HepG2 (cell line): Measurements from ENCODE around the gene LHFPL6. TPM values are rescaled to one million over a fixed set of nuclear protein-coding genes. Genes with fewer than 3 reads are reported as not detected.

ENCODE experiments used
- ATAC-seq: fragments of 200-7000 bp; cut with Tn5 transposase; 3 replicates; pipeline ENCODE4 v1.9.1; 2020; ENCODE audit warnings: mild to moderate bottlenecking, moderate library complexity
- BruUV-seq: library from RNA; stranded (reverse); fragments of 400-500 nt; replicated peaks from 2 replicates; lab custom pipeline; 2021; lab: Mats Ljungman, UMichigan
- CTCF ChIA-PET: fragments of 300-600 bp; formaldehyde crosslinking; extraction: SDS; loops from one replicate; lab custom pipeline; 2021; ENCODE audit warnings: low total read pairs, inconsistent platforms, low intra/inter-chr PET ratio; lab: Yijun Ruan, JAX
- POLR2A ChIA-PET: fragments of 350-600 bp; sonication (Branson Sonifier 250); formaldehyde crosslinking; loops from one replicate; lab custom pipeline; 2020; ENCODE audit warnings: antibody characterized with exemption, inconsistent platforms; lab: Yijun Ruan, JAX
- DNase-seq: peaks from one replicate; pipeline ENCODE4 v3.0.0-alpha.2; 2015; ENCODE audit warnings: low spot score
- FAIRE-seq: peaks from 3 replicates; lab custom pipeline; 2011; peaks lifted over from hg19 to GRCh38; lab: Jason Lieb, UNC
- H2AFZ ChIP-seq: one replicate; pipeline ENCODE4 v1.6.1; 2011; ENCODE audit warnings: low read length, inconsistent platforms
- H3K27ac ChIP-seq: fragments of 300-600 bp; 3 replicates; pipeline ENCODE4 v1.8.0; 2011; ENCODE audit warnings: mixed run types, mild to moderate bottlenecking, mixed read lengths, low read length, inconsistent platforms; ENCODE audit not compliant: insufficient read depth; ENCODE audit errors: extremely low read length
- H3K27me3 ChIP-seq, 2 experiments: fragments of 200-600 bp in 1 of 2; 2 replicates in 1 of 2; 3 replicates in 1 of 2; pipeline versions ENCODE4 v1.6.0 to v1.8.0; 2011; ENCODE audit warnings: low read length in 2 of 2, mild to moderate bottlenecking in 2 of 2, moderate library complexity in 2 of 2, inconsistent platforms in 1 of 2; ENCODE audit not compliant: insufficient read depth in 2 of 2, control insufficient read depth in 1 of 2
- H3K36me3 ChIP-seq, 2 experiments: fragments of 200-600 bp in 1 of 2; replicated peaks in 1 of 2; 2 replicates in 1 of 2; 3 replicates in 1 of 2; pipeline versions ENCODE4 v1.5.1 to v1.8.0; 2011; ENCODE audit warnings: low read length in 2 of 2, inconsistent platforms in 1 of 2; ENCODE audit not compliant: insufficient read depth in 2 of 2, control insufficient read depth in 1 of 2
- H3K4me1 ChIP-seq: 2 replicates; pipeline ENCODE4 v1.5.1; 2012; ENCODE audit warnings: low read length, inconsistent platforms; ENCODE audit not compliant: insufficient read depth
- H3K4me2 ChIP-seq: 2 replicates; pipeline ENCODE4 v1.6.0; 2011; ENCODE audit warnings: low read depth, low read length, inconsistent platforms
- H3K4me3 ChIP-seq, 3 experiments: fragments of 200-600 bp in 1 of 3; sonication (generic), shearing (Covaris generic) in 1 of 3; replicated peaks in 1 of 3; 2 replicates each; pipeline ENCODE4 v1.5.1; 2011 to 2016; ENCODE audit warnings: low read length in 3 of 3, inconsistent platforms in 2 of 3, low read depth in 2 of 3, mild to moderate bottlenecking in 2 of 3, control low read depth in 1 of 3, mixed read lengths in 1 of 3; ENCODE audit not compliant: insufficient read depth in 1 of 3
- H3K79me2 ChIP-seq: one replicate; pipeline ENCODE4 v1.6.1; 2011; ENCODE audit warnings: low read length, inconsistent platforms; ENCODE audit not compliant: insufficient read depth
- H3K9ac ChIP-seq: 2 replicates; pipeline ENCODE4 v1.6.0; 2011; ENCODE audit warnings: mild to moderate bottlenecking, low read depth, low read length, inconsistent platforms; ENCODE audit not compliant: insufficient read depth
- H3K9me3 ChIP-seq: 2 replicates; pipeline ENCODE4 v1.5.1; 2012; ENCODE audit warnings: mild to moderate bottlenecking, low read length
- H4K20me1 ChIP-seq: 2 replicates; pipeline ENCODE4 v1.6.0; 2011; ENCODE audit warnings: inconsistent platforms, mild to moderate bottlenecking, low read length, moderate library complexity; ENCODE audit not compliant: insufficient read depth
- NBN ChIP-seq: fragments of 450-650 bp; conservative IDR thresholded peaks from 2 replicates; pipeline ENCODE4 v1.6.1; 2017
- NCOA2 ChIP-seq: sonication (generic); formaldehyde crosslinking; IDR thresholded peaks from 2 replicates; pipeline ENCODE4 v1.8.0; 2022; ENCODE audit warnings: inconsistent platforms
- NONO ChIP-seq, 2 experiments: fragments of 450-650 bp in 1 of 2; sonication (generic) in 1 of 2; formaldehyde crosslinking in 1 of 2; IDR thresholded peaks in 1 of 2; conservative IDR thresholded peaks in 1 of 2; 2 replicates each; pipeline versions ENCODE4 v1.6.1 to v1.8.0; 2017 to 2022; ENCODE audit warnings: mild to moderate bottlenecking in 1 of 2, missing genetic modification reagents in 1 of 2, moderate library complexity in 1 of 2
- PAF1 ChIP-seq: IDR thresholded peaks from 2 replicates; pipeline ENCODE4 v1.6.1; 2016; ENCODE audit warnings: missing genetic modification reagents, missing compliant biosample characterization
- THAP11 ChIP-seq: IDR thresholded peaks from 2 replicates; pipeline ENCODE4 v1.6.1; 2016; ENCODE audit warnings: missing biosample characterization, missing genetic modification reagents
- TOE1 ChIP-seq: sonication (generic); formaldehyde crosslinking; IDR thresholded peaks from 2 replicates; pipeline ENCODE4 v1.4.0; 2020; ENCODE audit warnings: mild to moderate bottlenecking, missing genetic modification reagents
- ZFP36 ChIP-seq: fragments of 150-350 bp; IDR thresholded peaks from 2 replicates; pipeline ENCODE4 v1.6.1; 2018; ENCODE audit warnings: borderline replicate concordance, low read length, low read depth; ENCODE audit not compliant: partially characterized antibody
- ZNF232 ChIP-seq: sonication (generic); formaldehyde crosslinking; IDR thresholded peaks from 2 replicates; pipeline ENCODE4 v1.4.0; 2020; ENCODE audit warnings: missing genetic modification reagents, borderline replicate concordance
- ZNF34 ChIP-seq: sonication (generic); formaldehyde crosslinking; IDR thresholded peaks from 2 replicates; pipeline ENCODE4 v1.4.0; 2020; ENCODE audit warnings: mild to moderate bottlenecking, missing genetic modification reagents, borderline replicate concordance
- ZNF616 ChIP-seq: sonication (generic); formaldehyde crosslinking; IDR thresholded peaks from 2 replicates; pipeline ENCODE4 v1.5.0; 2020; ENCODE audit warnings: low read depth, mild to moderate bottlenecking, missing genetic modification reagents
- ZNF747 ChIP-seq: sonication (generic); formaldehyde crosslinking; IDR thresholded peaks from 2 replicates; pipeline ENCODE4 v1.8.1; 2023; ENCODE audit warnings: missing genetic modification reagents, mild to moderate bottlenecking, borderline replicate concordance
- WGBS: methylation state at CpG from one replicate; pipeline ENCODE4 v1.1.6; 2017; ENCODE audit warnings: low lambda C conversion rate; 5-methylcytosine and 5-hydroxymethylcytosine counted together
- in situ Hi-C: cut with HindIII; loops from 2 replicates; pipeline ENCODE4 v1.10.0; 2017; ENCODE audit warnings: low pct_unique_long_range_greater_than_20kb; ENCODE audit not compliant: extremely low pct_ligation_motif_present
- intact Hi-C: fragments of 100-400 bp; cut with micrococcal nuclease; formaldehyde crosslinking; loops from one replicate; pipeline ENCODE4 v1.10.0; 2022; ENCODE audit not compliant: unreplicated experiment
- polyA plus RNA-seq, 8 experiments: library from polyadenylated mRNA; depleted of rRNA in 3 of 8; stranded (reverse) in 7 of 8; unstranded in 1 of 8; fragments of >200 nt; fragmentation: Illumina TruSeq in 4 of 8; extraction: Trizol in 4 of 8; gene quantifications; 2 replicates each; pipeline versions ENCODE4 v1.2.1 to v1.2.3, GENCODE V29; 2011 to 2016; ENCODE audit warnings: low read depth in 4 of 8, missing spikeins in 1 of 8, mixed read lengths in 1 of 8; ENCODE audit not compliant: insufficient read depth in 1 of 8
- total RNA-seq, 5 experiments: library from RNA; depleted of rRNA; stranded (reverse); fragments of >200 nt; fragmentation: Illumina TruSeq; extraction: Trizol; gene quantifications; 2 replicates each; pipeline ENCODE4 v1.2.3, GENCODE V29; 2016; ENCODE audit warnings: low read depth in 1 of 5
- TF ChIP-seq, protein P1 (sequence below): sonication (generic); formaldehyde crosslinking; IDR thresholded peaks from 2 replicates; pipeline ENCODE4 v1.9.0; 2021; ENCODE audit warnings: missing genetic modification reagents, borderline replicate concordance

Gene LHFPL6
- total and polyA plus RNA-seq, 2 of the 13 experiments (the other 11 are each of a cell fraction or from before 2014, with no cell fraction given): not detected

DNA sequence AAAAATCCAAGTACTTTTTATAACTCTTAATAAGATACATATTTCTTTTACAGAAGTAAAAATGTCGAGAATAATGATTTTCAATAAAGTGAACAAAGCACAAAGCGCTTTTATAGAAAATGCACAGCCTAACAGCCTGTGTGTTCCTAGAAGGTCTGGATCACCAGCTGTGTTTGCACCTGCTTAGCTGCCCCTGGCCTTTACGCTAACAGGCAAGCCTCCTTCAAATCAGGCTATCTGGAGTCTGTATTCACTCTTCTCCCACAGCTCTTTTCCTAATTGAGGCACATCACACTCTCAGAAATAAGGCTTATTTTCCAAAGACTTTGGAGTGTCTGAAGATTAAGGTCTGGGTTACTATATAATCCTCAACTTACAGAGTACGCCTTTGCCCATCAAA lies 183.1 kb downstream of the LHFPL6 start:
- Histone ChIP-seq H3K4me2 (no peak overlapping the region), H3K9me3 (no peaks in the 10 kb centered on the region), H3K27me3 (no peaks in the 10 kb centered on the region; a peak in 1 of 5 replicates), H4K20me1 (no peaks in the 10 kb centered on the region), H3K4me1 (peaks cover 8% of the 10 kb centered on the region; the same call in 1 of the 2 replicates), H3K9ac (no peak overlapping the region)
- FAIRE-seq: no peak
- no TSS peak for BruUV-seq
- no peak for DNase-seq
- POLR2A ChIA-PET: no interaction called here
- in situ Hi-C loops (no loop called here), intact Hi-C loops (loop anchor here (10.0 kb wide), 1 partner anchor 195 kb away; no protein-coding TSS in a partner anchor)
- TF ChIP-seq ZNF747 (no peak), NBN (no peak), NONO (IDR thresholded peaks at IDR 0.05) (no peak), NONO (CRISPR knock-in tag; conservative IDR thresholded peaks at IDR 0.05) (no peak), TOE1 (no peak), ZFP36 (no peak), NCOA2 (CRISPR knock-in tag) (no peak), ZNF616 (no peak), PAF1 (CRISPR knock-in tag) (no peak), ZNF34 (CRISPR knock-in tag) (no peak), ZNF232 (CRISPR knock-in tag) (no peak), THAP11 (CRISPR knock-in tag) (no peak)
- TF ChIP-seq, protein P1, sequence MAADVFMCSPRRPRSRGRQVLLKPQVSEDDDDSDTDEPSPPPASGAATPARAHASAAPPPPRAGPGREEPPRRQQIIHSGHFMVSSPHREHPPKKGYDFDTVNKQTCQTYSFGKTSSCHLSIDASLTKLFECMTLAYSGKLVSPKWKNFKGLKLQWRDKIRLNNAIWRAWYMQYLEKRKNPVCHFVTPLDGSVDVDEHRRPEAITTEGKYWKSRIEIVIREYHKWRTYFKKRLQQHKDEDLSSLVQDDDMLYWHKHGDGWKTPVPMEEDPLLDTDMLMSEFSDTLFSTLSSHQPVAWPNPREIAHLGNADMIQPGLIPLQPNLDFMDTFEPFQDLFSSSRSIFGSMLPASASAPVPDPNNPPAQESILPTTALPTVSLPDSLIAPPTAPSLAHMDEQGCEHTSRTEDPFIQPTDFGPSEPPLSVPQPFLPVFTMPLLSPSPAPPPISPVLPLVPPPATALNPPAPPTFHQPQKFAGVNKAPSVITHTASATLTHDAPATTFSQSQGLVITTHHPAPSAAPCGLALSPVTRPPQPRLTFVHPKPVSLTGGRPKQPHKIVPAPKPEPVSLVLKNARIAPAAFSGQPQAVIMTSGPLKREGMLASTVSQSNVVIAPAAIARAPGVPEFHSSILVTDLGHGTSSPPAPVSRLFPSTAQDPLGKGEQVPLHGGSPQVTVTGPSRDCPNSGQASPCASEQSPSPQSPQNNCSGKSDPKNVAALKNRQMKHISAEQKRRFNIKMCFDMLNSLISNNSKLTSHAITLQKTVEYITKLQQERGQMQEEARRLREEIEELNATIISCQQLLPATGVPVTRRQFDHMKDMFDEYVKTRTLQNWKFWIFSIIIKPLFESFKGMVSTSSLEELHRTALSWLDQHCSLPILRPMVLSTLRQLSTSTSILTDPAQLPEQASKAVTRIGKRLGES: no peak
- TF ChIP-seq, all 625 proteins: peak for 0
- Histone ChIP-seq H3K36me3 (no peaks in the 10 kb centered on the region), H3K27ac (no peak overlapping the region), H2AFZ (no peak overlapping the region), H3K4me3 (no peak overlapping the region), H3K79me2 (no peaks in the 10 kb centered on the region)
- no peak for ATAC-seq
- CTCF ChIA-PET: no interaction called here
- 32% methylated on average over 4 of the region's 4 CpGs for WGBS
